Fibroblast of upper back skin (primary cell): Measurements from ENCODE around the gene HK1.
"Not testable (repeated sequence)": the region's sequence is repeated elsewhere in the genome, so short reads cannot be mapped to it uniquely, and the experiment has no call there.

Experiments
- DNase-seq: peaks from one replicate; pipeline ENCODE4 v3.0.0-alpha.2; 2013

The HK1 gene

DNA sequence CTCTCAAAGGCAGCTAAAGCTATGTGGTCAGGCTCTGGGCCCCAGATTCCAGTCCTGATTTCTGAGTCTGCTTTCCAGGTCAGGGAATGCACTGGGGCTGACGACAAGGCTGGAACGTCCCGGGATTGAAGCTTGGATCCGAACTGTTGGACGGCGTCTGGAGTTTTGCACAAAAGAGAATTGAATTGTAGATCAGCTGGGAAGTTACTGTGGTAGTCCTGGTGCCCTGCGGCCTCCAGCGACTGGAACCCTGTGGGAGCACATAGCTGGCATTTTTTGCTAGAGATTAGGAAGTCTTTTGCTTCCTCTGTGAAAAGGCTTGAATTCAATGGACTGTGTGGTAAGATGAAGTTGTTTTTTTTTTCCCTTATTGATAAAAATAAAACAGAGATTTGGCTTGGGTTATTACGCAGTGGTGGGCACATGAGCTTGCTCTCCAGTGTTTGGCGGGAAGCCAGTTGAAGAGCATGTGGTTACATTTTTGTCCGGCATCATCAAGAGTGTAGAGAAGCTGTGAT is at the start of gene HK1:
Gene HK1, plus strand, starts transcription at position 51 of the 518 bp plus-strand sequence.
- DNase-seq = peak; percentile 24

DNA sequence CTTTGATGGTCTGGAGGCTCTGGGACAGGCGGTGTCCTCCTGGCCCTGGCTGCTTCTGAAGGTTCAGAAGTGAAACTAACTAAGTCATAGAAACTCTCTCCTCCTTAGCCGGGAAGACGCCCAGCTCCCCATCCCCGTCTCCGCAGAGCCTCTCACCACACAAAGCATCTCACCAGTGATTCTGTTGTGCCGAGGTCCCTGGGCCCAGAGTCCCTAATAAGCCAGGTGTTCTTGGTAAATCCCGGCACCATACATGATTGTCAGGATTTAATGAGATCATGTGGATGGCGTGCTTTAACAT is 48.7 kb upstream of the HK1 start:
- DNase-seq = no peak

DNA sequence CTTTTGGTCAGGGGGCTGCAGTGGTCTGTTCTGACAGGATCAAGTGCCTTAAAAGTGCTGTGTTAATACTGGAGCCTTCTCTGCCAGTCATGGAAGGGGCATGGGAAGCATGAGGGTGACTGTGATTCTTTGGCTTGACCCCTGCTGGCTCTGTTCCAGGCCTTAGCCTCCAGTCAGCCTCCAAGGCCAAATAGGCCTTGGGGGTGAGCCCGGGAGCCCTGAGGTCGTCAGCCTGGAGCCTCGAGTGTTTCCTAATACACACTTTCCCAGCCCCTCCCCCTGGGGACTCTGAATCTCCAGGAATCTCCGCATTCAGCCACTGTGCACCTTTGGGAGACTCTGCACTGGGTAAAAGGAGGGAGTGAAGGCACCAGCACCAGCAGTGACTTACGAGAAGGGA is 48.2 kb upstream of the HK1 start:
- DNase-seq = no peak

DNA sequence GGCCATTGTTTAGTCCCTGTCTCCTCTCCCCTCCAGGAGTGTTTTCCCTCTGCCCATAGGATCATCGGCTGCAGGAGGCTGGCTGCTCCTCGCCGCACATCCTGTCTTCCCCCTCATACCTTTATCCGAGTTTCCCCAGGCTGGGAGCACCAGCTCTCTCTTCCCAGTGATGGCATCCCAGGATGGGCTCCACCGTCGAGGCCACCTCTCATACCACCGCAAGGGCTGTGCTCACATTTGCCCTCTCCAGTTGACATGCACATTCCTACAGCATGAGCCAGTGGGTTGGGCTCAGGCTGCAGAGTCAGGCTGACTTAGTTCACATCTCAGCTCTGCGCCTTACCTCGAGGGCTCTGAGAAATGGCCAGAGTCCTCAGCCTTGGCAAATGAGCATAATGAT is 46.0 kb upstream of the HK1 start:
- peak; percentile 74 for DNase-seq

DNA sequence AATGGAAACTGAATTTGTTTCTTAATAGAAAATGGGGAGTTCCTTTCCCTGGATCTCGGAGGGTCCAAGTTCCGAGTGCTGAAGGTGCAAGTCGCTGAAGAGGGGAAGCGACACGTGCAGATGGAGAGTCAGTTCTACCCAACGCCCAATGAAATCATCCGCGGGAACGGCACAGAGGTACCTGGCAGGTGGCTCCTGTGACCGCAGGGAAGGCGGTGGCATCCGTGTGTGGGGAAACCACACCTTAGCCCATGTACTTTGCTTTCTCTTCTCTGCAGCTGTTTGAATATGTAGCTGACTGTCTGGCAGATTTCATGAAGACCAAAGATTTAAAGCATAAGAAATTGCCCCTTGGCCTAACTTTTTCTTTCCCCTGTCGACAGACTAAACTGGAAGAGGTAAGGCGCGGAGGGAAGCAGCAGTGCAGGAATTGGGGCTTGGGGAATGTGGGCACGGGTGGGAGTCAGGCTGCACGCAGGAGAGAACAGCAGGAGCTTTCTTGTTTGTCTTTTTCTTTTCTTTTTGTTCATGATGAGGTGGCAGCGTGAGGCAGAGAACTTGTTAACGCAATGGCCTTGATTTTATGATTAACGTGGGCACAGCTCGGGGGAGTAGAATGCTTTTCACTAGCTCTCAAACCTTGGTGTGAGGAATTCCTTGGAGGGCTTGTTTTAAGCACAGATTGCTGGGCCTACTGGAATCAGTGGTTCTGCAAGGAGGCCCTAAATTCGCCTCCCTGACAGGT is 45.4 kb upstream of the HK1 start:
- DNase-seq = peak; percentile 13

DNA sequence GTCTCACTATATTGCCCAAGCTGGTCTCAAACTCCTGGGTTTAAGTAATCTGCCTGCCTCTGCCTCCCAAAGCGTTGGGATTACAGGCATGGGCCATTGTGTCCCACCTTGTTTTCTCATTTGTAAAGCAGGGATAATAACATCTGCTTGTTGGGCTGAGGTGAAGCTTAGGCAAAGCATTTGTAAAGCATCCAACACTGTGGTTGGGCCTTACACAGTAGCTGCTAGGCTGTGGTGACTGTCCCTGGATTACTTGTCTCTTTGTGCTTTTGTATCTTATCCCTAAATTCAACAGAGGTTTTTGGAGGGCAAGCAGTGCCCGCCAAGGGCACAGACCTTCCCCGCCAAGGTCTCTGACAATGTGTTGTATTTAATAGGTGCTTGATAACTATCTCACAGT is 43.8 kb upstream of the HK1 start:
- DNase-seq = no peak

DNA sequence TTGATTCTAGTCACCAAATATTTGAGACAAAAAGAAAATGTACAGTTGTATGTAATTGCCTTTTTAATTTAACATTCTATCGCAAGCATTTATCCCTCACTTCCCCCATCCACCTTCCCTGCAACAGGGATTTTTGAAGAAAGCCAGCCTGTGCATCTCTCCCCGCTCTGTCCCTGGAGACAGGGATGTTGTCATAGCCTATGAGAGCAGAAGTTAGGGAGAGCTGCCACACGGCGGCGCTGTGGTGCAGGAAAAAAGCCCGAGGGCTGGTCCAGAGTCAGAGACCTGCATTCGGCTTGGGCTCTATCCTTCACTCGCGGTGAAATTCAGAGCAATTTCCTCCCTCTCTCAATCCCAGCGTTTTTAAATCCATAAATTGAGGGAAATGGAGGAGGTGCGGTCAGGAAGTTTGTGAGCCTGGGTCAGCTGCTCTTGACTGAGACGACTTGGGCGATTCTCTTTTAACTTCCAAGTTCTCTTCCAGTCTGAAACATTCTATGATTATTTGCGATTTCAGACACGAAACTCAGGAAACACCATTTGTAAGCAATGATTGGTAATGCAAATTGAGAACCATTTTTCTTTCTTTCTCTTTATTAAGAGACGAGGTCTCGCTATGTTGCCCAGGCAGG is 40.7 kb upstream of the HK1 start:
- peak; percentile 75 for DNase-seq

DNA sequence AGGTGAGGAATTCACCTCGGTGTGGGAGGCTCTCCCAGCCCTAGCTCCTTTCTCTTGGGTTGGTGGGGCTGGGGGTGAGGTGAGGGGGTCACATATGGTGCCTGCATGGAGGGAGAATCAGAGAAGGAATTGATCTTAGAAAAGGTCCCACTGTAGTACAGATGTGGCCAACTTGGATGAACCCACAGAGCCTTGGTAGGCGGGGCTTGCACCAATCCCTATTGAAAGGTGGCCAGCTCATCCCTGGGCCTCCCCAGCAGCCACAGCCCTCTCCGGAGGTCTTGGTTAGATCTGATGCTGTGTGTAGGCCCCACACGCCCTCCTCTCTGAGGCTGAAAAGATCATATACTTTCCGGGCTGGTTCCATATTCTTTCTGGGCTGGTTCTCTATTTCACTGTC is 39.2 kb upstream of the HK1 start:
- DNase-seq = no peak

DNA sequence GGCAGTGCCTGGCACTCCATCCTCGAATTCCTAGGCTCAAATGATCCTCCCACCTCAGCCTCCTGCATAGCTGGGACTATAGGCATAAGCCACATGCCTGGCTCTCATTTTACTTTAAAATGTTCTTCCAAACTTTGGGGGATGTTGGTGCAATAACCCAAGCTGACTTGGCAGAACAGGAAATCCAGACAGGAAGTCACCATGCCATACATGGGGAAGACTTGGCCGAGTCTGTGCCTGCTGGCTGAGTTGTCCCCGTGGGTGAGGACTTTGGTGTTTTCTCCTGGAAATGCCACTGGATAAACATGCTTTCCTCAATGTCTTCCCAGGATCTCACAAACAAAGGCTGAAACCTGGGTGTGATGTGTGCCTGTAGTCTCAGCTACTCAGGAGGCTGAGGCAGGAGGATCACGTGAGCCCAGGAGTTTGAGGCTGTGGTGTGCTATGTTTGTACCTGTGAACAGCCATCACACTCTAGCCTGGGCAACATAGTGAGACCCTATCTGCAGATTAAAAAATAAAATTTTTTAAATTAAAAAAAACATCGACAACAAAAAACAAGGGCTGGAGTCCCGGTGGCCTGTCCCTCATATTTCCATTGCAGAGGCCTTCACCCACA is 38.4 kb upstream of the HK1 start:
- no peak for DNase-seq

DNA sequence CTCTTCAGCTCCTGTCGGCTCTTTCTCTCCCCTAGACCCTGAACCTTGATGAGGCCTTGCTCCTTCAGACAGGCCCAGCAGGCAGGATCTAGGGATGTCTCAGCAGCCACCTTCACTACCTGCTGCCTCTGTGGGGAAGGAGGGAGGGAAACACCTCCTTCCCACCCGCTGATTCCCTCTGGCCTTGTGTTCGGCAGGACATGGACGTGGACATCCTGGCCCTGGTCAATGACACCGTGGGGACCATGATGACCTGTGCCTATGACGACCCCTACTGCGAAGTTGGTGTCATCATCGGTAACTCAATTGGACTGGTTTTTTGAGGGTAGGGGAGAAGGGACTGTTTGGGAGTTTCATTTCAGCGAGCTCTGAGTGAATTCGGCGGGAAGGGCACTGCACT is 37.8 kb upstream of the HK1 start:
- DNase-seq = no peak

DNA sequence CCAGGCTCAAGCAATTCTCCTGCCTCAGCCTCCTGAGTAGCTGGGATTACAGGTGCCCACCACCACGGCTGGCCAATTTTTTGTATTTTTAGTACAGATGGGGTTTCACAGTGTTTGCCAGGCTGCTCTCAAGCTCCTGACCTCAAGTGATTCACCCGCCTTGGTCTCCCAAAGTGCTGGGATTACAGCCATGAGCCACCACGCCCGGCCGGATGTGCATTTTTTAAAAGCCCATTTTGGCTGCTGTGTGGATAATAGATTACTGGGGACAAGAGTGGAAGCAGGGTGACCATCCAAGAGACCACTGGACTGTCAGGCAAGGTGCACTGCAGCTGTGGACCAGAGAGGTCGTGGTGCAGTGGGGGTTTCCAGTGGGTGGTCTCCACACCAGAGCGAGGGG is 36.7 kb upstream of the HK1 start:
- DNase-seq = peak; percentile 17

DNA sequence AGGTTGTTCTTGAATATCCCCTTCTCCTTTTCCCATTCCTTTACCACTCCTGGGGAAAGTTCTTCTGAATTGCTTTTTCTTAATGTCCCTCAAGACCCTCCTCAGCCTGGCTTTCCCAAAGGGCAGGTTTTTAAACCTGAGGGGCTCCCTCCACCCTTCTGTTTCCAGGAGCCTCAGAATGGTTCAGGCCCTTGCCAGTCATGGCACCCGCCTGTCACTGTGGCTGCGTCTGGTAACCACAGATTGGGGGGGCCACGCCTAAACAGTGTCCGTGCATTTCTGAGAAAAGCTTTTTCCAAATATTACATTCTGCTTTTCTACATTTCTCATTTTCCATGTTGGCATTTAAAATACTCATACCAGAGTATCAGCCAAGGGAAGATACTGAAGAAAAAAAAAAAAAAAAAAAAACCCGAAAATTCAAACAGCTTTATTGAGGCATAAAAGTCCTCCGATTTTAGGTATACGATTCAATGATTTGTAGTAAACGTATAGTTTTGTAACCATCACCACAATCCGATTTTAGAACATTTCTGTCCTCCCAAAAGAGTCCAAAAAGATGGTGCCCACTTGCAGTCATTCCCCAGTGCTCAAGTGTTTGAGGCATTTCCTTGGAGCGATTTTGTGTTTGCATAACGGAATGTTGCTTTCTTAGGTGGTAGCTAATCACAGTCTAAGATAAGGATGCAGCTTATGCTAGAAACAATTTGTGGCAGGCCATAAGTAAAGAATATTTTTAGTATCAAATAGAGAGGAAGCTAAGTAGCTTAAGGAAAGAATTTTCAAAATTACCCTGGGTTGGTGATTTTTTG is 36.0 kb upstream of the HK1 start:
- DNase-seq = no peak

DNA sequence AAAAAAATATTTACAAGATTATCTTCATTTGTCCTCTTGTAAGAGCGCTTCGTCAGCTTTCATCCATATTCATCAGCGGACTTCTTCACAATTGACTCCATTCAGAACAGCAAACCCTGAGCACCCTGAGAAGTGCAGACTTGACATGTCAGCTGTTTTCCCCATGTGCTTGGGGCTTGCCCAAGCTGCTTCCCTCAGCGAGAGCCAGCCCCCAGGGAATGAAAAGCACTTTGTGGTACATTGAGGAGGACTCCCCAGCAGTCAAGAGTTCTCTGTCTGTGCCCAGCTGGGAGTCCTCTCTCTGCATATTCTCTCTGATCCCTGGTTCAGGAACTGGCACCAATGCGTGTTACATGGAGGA is 35.5 kb upstream of the HK1 start:
- DNase-seq = no peak

DNA sequence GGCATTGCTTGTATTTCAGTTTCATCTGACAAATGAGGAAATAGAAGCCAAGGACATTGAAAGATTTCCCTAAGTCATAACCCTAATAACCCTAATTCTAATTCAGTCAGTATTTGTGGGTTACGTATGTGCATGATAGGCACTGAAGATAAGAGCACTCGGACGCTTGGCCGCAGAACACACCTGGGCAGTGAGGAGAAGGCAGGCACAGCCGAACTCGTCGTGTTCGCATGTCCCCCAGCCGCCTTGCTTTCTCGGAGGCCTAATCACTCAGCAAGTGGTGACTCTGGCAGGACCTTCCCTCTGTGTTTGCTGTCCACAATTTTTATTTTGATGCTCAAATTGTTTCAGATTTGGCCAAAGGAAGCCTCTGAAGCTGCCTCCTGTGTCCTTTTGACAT is 34.5 kb upstream of the HK1 start:
- no peak for DNase-seq

DNA sequence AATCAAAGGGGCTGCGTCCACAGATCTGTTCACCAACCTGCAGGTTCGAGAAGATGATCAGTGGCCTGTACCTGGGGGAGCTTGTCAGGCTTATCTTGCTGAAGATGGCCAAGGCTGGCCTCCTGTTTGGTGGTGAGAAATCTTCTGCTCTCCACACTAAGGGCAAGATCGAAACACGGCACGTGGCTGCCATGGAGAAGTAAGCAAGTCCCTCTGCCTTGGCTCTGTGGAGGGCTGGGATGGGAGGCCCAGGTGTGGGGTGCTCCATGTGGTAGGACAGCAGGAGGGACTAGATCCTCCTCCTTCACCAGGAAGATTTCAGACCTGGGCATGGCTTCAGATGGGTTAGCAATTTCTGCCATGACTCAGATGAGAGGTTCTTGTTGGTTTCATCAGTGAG is 32.3 kb upstream of the HK1 start:
- DNase-seq = no peak

DNA sequence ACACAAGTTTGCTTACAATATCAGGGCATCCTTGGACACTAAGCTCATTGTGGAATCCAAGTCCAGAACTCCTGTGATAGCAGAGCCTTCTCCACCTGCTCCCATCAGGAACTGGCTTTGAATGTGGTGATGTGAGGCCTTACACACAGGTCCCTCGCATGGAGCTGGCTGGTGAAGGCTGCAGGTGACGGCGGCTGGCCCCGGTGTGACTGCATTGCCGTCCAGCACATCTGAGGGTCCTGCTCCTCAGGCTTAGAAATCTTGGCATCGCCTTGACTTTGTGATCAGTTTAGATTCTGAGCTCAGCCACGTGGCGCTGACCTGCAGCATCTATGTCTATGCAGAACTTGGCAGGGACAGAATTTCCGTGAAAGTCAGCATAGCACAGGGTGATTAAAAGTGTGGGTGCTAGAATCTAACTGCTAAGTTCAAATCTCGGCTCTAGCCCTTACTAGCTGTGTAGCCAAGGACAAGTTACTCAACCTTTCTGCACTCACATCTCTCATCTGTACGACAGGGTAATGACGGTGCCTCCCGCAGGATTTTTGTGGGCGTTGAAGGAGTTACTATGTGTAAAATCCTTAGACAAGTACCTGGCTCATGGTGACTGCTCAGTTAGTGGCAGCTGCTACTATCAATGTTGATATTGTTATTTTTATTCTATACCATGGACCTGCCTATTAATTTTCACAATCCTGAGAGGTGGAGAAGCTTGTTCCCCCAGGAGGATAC is 31.5 kb upstream of the HK1 start:
- no peak for DNase-seq

DNA sequence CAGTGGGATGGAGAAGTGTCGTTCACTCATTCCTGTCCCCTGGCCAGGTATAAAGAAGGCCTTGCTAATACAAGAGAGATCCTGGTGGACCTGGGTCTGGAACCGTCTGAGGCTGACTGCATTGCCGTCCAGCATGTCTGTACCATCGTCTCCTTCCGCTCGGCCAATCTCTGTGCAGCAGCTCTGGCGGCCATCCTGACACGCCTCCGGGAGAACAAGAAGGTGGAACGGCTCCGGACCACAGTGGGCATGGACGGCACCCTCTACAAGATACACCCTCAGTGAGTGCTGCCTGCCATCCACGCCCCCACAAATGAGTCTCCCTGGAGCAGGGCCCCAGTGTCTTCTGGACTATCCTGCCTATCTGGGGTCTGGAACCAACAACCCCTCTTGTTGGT is 31.0 kb upstream of the HK1 start:
- DNase-seq = no peak

DNA sequence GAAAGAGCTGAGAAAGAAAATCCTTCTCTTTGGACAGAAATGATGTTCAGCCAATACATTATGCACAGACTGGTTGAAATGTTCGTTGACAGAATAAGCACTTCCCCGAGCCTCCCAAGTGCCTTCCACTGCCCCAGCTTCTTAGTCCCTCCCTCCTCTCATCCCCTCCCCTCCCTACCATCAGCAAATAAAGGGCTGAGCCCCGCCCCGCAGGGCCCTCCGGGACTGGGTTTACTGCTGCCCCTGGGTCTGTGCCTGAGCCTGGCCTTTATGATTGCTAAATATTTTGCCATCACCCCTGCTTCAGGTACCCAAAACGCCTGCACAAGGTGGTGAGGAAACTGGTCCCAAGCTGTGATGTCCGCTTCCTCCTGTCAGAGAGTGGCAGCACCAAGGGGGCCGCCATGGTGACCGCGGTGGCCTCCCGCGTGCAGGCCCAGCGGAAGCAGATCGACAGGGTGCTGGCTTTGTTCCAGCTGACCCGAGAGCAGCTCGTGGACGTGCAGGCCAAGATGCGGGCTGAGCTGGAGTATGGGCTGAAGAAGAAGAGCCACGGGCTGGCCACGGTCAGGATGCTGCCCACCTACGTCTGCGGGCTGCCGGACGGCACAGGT is 30.1 kb upstream of the HK1 start:
- no peak for DNase-seq

DNA sequence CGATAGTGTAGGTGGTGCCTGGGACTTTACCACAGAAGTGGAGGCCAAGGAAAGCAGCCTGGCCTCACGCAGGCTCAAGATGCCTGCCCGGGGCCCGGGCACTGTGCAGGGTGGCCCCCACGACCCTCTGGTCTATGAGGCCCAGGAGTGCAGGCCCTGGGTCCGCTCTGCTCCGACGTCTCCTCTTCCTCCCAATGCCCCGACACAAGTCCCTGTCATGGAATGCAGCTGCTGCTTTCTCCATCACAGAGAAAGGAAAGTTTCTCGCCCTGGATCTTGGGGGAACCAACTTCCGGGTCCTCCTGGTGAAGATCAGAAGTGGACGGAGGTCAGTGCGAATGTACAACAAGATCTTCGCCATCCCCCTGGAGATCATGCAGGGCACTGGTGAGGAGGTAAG is 28.3 kb upstream of the HK1 start:
- no peak for DNase-seq

DNA sequence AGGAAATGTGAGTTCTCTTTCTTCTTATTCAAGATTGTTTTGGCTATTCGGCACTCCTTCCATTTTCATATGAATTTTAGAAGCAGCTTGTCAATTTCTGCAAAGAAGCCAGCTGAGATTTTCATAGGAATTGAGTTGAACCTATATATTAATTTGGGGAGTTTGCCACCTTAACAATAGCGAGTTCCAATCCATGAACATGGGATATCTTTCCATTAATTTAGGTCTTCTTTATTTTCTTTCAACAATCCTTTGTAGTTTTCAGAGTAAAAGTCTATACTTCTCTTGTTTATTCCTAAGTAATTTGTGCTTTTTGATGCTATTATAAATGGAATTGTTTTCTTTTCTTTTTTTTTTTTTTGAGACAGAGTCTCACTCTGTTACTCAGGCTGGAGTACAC is 26.9 kb upstream of the HK1 start:
- DNase-seq = not testable (repeated sequence)

DNA sequence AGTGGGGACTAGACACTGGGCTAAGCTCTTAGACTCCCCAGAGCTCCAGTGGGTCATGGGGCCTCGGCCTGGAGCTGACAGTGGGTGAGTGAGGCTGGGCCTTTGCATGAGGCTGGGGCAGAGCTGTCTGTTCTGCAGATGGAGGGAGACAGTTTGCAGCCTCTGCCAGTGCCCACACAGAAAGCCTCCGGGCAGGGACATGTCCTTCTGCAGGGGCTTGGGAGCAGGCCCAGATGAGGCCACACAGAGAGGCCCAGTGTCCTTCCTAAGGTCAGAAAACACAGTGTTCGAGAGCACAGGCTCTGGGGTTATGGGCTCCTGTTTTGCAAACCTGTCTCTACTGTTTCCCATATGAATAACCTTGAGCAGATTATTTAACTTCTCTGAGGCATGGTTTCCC is 25.1 kb upstream of the HK1 start:
- no peak for DNase-seq

DNA sequence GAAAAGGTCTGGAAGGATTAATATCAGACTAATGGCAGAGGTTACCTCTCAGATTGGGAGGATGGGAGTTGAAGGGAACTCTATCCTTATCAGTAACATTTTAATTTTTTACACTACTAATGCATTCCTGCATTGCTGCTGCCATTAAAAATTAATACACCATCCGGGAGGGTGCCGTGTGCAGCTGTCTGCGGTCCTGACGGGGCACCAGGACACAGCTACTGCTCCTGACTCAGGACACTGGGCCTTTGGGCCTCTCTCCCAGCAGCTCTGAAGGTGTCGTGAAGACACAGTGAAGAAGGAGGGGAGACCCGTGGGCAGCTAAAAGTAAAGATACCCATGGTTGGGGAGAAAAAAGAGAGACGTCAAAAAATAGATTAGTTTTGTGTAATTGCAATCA is 23.4 kb upstream of the HK1 start:
- DNase-seq = no peak
